Activated T-helper 1 cell treated with Interleukin-2 at 50 U/mL for 16 hours (primary cell): Measurements from ENCODE around the gene CDK18.

Experiments
- DNase-seq: peaks from one replicate; pipeline ENCODE4 v3.0.0-alpha.2; 2020; ENCODE audit warnings: low read depth

Gene CDK18

DNA sequence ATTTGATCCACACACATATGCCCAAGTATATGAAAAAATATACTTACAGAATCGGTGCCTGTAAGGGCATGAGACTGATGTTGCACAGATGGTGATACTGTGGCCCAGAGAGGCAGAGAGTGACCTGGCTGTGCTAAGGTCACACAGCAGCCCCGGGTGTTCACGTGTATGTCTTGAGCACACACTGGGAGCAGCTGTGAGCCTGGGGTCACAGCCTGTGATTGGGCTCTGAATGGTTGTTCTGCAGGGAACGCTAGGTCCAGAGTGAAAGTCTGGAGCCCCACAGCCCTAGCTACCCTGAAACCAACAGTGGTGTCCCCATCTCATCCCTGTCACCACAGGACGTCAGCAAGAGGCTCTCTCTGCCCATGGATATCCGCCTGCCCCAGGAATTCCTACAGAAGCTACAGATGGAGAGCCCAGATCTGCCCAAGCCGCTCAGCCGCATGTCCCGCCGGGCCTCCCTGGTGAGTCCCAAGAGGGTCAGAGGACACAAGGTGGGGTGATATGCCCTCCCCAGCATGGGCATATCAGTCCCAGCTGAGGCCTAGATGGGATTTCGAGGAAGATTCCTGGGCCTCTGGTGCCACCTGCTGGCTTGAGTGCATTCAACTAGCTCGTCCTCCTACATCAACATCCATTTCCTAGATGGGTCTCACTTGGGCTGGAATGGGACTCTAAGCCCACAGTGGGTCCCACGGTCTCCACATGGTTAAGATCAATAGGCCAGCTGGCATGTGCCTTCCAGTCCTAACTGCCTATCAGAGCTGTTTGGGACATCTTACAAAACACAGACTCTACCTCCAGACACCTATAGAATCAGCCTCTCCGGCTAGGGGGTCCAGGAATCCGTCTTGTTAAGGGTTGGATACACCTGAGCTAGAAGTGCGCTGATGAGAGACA, 19.7 kb downstream of the CDK18 start:
- peak; percentile 42 for DNase-seq

DNA sequence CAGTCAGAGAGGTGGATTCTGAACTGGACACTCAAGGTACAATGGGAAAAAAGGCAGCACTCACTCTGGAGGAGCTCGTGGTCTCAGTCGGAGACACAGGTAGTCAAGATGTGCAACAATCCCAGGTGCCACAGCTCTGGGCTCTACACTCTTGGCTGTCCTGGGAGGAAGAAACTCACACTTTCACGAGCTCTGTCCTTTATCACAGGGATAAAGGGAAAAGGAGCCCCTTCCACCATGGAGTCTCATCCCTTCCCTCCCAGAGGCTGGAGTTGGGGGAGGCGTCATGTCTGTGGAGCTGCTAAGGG, 20.3 kb downstream of the CDK18 start:
- DNase-seq, result no peak

DNA sequence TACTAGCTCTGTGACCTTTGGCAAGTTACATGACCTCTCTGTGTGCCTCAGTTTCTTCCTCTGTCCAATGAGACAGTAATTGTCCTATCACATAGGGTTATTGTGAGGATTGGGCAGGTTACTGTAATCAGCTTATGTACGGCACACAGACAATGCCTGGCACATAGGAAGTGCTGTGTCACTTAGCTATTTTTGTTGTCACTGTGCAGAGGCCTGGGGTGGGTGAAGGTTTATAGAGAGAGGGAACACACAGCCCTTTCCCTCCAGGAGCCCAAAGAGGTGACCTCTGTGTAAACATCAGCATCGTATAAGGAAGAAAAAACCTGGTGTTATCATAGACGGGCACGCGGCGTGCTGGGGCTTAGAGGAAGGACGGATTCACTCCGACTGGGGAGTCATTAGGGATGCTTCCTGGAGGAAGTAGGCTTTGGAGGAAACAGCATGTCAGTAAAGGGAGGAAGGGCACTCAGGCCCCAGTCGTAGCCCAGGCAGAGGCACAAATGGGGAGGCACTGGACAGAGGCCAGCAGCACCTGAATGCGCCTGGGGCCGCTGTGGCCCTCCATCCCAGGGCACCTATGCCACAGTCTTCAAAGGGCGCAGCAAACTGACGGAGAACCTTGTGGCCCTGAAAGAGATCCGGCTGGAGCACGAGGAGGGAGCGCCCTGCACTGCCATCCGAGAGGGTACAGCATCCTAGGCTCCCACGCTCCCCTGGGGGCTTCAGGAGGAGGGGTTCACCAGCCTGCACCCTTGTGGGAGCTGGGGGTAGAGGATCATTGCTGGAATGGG, 21.2 kb downstream of the CDK18 start:
- no peak for DNase-seq

DNA sequence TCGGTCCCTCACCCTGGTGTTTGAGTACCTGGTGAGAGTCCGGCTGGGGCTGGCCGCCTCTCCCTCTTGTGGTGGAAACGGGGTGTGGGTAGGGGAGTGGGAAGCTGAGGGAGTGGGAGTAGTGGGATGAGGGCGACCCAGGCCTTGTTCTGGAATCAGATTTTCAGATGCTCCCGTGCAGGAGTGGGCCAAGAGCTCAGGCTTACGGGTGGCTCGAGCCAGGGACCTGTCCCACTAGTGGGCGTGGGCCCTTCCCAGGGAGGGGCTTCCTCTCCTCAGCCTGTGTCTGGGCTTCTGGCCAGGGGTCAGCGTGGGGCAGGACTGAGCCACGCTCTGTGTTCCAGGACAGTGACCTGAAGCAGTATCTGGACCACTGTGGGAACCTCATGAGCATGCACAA, 22.0 kb downstream of the CDK18 start:
- no peak for DNase-seq

DNA sequence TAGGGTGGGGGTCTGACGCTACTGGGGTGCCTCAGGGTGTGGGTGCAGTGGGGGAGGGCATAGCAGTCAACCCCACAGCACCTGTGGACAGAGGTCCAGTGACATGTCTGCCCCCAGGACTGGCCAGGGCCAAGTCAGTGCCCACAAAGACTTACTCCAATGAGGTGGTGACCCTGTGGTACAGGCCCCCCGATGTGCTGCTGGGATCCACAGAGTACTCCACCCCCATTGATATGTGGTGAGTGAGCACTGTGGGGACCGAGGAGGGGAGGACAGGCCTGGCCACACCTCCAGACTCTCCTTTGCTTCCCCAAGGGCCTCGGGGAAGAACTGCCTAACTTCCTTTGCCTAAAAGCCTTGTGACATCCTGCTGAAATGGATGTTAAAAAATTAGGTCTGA, 23.5 kb downstream of the CDK18 start:
- no peak for DNase-seq

DNA sequence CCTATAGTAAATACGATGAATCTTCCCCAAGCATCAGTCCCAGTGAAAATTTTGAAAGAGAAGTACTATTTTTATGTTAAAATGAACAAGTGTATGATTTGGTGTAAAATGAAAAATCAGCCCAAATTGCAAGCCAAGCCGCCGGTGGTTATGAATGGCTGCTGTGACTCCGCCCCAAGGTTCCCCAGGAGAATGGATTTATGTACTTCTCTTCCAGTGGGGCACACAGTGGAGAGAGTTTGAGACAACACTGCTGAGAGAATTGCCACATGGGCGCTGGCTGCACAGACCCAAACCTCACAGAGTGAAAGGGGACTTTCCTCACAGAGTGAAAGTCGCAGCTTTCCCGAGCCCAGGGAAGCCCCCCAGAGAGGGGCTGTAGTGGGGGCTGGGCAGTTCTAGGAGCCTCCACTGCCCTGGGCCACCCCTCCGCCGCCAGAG, 24.0 kb downstream of the CDK18 start:
- DNase-seq, result no peak

DNA sequence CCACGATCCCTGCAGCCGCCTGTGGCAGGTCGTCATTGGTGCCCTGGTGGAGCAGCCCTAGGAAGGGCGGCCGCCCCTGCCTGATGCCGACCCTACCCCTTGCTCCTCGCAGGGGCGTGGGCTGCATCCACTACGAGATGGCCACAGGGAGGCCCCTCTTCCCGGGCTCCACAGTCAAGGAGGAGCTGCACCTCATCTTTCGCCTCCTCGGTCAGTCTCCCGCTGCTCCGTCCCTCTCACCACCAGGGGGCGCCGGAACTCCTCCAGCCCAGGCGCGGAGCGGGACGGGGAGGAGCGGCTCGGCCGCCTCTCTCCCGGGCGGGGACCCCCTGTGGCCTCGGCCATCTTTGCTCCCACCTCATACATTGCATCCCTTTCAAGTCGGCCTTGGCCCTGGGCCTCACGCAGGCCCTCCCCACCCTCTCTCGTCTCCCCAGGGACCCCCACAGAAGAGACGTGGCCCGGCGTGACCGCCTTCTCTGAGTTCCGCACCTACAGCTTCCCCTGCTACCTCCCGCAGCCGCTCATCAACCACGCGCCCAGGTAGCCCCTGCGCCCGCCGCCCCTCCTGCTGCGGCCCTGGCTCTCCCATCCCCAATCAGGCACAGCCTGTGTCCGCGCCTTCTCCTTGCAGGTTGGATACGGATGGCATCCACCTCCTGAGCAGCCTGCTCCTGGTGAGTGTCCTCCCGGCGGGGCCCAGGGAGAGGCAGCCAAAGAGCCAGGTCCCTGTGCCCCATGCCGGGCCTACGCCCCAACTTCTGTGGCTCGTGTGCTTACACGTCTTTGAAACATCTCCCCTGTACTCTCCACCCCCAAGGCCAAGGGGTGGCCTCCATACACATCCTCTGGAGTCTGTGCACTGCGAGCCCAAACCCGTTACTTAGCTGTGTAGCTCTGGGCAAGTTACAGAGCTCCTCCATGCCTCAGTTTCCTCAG, 24.7 kb downstream of the CDK18 start:
- DNase-seq, result peak; percentile 66

DNA sequence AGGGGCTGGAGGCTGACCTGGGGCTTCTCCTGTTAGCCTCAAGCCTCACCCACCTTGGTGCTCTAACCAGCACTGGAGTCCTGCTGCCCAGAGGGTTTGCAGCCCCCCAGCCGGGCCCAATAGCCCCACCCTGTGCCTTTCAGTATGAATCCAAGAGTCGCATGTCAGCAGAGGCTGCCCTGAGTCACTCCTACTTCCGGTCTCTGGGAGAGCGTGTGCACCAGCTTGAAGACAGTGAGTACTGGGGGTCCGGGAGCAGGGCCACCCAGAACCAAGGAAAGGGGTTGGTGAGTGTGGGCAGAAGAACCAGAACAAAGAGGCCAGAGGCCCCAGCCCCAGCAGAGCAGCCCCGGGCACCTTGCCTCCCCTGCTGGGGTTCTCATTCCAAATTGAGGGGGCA, 25.6 kb downstream of the CDK18 start:
- no peak for DNase-seq

DNA sequence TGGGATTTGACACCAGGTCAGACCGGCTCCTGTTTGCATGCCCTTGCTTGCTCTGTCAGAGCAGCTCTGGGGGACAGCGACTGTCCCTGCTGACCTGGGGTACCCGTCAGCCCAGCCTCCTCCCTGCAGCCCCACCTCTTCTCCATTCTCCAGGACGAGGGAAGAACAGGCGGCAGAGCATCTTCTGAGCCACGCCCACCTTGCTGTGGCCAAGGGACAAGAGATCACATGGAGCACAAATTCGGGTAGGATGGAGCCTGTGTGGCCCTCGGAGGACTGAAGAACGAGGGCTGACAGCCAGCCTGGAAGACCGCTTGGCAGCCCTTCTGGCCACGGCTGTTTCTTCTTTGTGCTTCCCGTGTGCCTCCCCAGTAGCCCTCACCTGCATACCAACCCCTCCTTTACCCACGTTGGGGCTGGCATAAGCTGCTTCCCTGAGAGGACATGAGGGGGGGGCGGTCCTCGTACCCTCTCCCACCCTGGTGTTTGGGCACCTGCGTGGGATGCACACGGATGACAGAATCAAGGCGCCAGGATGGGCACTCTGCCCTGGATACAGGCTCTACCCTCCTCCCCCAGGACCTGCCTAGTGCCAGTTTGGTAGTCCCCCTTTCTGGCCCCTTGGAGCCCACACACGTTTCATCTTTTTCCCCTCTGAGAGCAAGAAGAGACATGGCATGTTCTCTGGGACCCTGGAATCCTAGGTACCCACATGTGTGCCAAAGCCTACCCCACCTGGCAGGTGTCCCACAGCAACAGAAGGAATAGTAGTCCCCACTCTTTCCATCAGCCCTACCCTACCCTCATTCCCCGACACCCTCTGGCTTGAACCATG, 26.9 kb downstream of the CDK18 start:
- DNase-seq, result no peak

DNA sequence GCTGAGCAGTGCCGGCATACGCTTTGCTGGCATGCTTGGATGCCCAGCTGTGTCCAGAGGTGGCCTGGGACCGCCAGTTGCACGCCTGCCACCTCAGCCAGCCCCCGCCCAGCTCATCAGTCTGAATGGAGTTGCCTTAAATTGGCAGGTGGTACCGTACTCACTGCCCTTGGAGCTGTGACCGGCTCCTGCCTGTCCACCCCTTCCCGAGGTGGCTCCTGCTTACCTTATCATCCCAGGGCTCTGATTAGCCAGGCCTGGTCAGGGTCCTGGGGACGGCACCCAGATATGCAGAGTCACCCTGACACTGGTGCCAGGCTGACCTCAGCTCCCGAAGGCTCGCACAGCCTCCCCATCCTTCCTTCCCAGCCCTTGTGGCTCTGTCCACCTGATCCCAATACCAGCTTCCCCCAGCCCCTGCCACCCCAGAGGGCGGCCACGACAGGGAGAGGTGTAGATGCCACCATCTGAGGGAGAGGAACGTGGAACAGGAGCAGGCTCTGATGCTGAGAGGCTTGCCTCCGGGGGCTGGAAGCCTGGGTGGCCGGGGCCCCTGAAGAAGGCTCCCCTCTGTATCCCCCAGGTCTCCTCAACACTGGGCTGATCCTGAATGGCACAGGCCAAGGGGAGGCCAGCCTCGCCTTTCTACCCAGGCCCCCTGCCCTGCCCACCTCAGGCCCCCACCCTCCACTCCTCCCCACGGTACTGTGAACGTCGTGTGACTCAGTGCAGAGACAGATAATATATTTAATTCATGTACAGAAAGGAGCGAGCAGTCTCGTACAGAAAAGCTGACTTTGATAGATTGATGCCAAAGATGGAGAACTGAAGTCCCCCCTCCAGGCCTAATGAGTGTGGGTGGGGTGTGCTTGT, 27.8 kb downstream of the CDK18 start:
- no peak for DNase-seq

DNA sequence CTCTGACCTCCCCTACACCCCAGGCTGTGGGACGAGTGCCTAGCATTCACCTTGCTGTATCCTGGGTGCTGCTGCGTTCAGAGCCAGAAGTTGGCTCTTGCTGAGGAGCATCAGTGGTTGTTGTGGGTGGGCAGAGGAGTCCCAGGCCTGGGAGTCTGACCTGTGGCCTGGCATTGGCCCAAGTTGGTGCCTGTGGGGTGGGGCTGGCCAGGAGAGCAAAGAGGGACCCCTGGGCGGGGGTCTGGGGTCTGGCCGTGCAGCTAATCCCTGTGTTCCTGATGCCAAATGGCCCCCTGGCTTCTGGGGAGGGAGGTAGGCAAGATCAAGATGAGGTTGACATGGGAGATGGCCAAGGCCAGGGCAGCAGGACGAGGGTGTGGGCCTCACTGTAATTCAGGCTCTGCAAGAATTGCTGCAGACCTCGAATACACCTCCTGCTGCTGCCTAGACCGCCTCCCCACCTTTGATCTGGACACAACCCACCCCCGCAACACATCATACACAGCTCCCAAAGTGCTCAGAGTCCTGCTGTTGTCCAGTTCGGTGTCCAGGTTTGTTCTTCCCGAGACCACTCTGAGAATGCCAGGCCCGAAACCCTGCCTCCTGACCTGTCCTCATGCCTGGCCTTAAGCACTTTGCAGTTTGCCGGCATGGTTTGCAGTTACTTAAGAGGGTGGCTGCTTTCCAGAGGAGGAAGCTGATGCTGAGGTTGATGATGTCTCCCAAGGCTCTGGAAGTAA, 28.7 kb downstream of the CDK18 start:
- no peak for DNase-seq

DNA sequence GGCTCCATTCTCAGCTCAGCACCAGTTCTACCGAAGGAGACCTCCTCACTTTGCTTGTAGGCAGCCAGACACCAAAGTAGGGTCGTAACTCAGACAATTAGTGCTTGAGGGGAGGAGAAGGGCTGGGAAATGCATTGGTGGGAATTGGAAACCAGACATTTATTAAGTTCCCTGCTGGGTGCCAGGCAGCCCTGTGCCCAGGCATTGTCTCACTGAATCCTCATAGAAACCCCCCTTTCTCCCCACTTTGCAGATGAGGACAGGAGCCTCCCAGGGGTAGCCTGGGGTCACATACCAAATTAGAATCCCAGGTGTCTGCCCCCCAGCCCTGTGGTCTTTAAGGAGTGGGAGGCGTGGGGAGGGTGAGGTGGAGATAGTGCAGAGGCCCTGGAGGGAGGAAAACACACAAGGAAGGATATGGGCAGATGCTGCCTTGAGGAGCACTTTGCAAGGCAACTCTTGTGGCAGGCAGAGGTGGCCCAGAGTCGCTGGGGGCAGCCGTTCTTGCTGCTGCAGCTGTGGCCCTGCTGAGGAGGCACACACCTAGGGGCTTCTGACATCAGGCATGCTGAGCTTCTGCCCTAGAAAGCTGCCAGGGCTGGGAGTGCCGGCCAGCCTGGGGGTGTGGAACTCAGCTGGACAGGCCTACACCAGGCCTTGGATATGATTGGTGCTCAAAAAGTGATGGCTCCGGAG, 29.4 kb downstream of the CDK18 start:
- DNase-seq, result no peak

DNA sequence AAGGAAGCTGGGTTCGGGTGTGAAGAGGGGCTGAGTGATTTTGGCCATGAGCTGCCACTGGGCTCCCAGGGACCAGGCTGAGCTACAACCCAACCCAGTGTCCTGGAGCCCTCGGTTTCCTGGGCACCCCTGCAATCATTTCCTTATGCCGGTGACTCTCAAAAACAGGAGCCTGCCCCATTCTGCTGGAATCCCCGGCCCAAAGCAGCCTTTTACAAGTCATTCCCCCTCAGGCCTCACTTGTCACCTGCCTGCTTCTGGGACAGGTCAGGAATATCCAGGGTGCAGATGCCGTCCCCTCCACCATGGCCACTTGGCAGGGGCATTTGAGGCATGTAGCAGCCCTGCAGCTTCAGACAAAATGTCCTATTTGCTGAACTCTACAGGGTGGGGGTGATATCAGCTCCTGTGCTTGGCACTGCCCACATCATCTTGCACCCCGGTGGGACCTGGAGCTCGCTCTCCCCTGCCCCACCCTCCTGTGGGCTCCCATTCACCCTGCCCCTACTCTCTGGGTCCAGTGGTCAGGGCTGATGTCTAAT, 30.0 kb downstream of the CDK18 start:
- DNase-seq, result no peak

DNA sequence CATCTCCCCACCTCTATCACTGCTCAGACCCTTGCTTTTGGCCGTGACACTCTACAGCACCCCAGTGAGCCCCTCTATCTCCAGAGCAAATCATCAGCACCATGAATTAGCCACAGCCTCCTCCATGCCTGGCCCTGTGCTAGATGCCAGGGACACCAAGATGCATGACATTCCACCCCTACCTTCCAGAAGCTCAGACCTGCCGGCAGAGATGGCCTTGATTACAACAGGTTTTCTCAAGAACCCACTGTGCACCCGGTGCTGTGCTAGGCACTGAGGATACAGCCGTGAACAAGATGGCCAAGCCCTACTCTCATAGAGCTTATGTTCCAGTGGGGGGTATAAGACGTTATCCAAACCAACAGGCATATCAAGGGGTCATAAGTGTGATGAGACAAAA, 30.6 kb downstream of the CDK18 start:
- DNase-seq, result no peak

DNA sequence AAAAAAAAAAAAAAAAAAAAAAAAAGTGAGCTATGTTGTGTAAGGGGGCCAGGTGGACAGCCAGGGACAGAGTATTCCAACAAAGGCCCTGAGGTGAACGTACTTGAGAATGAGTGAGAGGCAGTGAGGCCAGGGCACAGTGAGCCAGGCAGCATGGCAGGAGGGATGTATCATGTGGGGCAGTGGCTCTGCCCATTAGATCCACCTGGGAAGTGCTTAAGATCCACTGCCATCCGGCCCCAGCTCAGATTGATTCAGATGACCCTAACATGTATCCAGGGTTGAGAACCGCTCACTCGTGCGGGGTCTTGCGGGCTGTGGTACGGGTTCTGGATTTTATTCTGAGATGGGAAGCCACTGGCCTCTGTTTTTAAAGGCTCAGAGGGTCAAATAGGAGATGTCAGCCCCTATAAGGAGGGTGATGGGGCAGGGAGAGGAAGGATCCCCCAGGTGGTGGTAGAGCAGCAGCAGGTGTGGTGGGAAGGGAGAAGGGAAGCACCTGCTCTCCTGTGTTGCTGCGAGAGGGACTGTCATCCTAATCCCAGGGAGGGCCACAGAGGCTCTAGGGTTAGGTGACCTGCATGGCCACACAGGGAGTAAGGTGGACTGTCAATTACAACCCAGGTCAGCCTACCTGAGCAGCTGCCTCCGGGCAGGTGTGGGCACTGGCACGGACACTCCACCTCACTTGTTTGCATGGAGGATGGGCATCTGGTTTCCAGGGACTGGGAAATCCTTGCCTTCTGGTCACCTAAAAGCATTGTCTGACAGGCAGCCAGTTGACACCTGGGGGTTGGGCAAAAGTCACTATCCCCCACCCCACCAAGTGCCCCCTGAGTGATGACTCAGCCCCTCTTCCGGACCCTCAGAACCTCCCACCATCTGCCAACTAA, 31.6 kb downstream of the CDK18 start:
- no peak for DNase-seq

DNA sequence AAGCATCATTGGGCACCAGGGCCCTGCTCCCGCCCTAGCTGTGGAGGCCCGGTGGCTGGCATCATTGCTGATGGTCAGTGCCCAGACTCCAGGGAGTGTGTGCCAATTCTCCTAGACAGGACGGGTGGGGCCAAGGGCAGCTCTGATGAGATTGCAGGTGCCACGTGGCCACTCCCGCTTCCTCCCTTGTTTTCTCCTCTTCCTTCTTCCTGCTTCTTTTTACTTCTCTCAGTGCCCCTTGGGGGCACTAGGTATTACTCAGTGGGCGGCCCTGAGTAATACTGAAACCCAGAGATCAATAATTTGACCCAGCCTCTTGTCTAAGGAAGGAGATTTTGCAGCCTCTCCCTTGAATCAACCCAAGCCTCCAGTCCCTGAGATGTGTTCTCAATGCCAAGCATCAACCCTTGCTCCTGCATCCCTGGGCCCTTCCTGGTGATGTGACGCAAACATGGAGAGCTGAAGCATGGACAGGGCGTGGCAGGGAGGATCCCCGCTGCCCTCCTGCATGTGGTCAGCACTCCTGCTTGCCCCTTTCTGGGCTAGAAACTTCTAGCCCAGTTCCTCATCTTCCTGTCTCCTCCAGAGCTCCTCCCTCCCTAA, 32.4 kb downstream of the CDK18 start:
- no peak for DNase-seq

DNA sequence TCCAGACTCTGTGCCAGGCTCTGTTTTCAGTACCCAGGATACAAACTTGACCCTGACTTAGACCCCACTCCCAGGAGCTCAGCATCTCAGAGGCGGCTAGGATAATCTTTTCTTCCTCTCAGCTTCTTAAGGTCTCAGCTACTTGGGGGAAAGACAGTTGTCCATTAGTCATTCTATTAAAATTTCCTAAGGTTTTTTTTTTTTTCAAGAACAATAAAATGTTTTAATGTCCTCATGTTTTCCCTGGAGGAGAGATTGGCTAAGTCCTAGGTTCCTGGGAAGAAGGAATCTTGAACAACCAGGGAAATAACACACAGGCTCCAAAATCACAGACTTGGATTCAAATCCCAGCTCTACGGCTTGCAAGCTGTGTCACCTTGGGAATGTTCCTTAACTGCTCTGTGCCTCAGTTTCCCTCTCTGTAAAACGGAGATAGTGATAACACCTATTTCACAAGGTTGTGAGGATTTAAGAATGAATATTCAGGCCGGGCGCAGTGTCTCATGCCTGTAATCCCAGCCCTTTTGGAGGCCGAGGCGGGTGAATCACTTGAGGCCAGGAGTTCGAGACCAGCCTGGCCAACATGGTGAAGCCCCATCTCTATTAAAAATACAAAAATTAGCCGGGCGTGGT, 33.0 kb downstream of the CDK18 start:
- no peak for DNase-seq
